ENCODE data around the gene EHD4.

EHD4 gene

DNA sequence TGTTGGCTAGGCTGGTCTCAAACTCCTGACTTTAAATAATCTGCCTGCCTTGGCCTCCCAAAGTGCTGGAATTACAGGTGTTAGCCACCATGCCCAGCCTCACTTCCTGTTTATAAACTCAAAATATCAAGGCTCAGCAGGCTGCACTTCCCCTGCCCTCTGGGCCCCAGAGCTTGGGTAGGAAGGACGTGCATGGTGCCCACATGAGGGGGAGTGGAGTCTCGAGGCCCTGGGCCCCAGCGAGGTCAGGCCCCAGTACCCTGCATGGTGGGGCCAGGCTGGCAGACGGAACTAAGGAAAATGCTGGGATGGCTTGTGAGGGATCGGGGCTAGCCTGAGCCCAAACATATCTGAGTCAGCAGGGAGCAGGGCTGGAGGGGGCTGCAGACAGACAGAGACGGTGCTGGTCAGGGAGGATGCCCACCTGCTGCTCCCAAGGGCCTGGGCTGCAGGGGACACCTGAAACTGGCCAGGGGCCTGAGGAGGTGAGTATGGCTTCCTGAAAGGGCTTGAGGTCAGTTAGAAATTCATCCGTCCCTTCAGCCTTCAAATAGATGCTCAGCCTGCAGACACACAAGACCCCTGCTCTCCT, 83.6 kb downstream of the EHD4 start:
- no peak overlapping the region for H3K27ac ChIP-seq
- no peak for DNase-seq (ENCODE audit: low read depth, low spot score)

- no peak overlapping the region for H3K27ac ChIP-seq
- no peak for DNase-seq (ENCODE audit: low read depth, low spot score)
Observed at GRCh38 chr15:41887893-41888292, 84.5 kb downstream of the EHD4 start.

GRCh38 chr15:41887161-41887560, 85.2 kb downstream of the EHD4 start:
- no peak for DNase-seq (ENCODE audit: low read depth, low spot score)

GRCh38 chr15:41886741-41887140, 85.6 kb downstream of the EHD4 start:
- DNase-seq (ENCODE audit: low read depth, low spot score) = no peak
- H3K27ac ChIP-seq = no peak overlapping the region

More at GRCh38 chr15:41887161-41887560, 85.2 kb downstream of the EHD4 start:
- no peak overlapping the region for H3K27ac ChIP-seq

DNA sequence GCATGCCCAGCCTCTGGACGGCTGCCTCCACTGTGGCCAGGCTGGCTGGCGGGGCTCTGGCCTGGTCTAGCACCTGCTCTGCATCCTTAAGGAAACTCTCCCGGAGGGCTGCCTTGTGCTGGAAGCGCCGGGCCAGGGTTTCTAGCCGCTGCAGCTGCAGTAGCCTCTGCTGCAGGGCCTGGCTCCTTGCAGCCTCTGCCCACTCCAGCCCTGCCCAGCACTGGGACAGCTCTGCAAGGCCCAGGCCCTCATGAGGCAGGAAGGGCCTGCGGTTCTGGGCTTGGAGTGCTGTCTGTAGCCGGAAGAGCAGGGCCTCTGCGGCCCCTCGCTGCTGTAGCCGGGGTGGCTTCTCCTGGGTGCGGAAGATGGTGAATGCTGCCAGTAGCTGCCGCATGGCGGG, 86.5 kb downstream of the EHD4 start:
- no peak for DNase-seq (ENCODE audit: low read depth, low spot score)
- H3K27ac ChIP-seq = no peak overlapping the region

DNA sequence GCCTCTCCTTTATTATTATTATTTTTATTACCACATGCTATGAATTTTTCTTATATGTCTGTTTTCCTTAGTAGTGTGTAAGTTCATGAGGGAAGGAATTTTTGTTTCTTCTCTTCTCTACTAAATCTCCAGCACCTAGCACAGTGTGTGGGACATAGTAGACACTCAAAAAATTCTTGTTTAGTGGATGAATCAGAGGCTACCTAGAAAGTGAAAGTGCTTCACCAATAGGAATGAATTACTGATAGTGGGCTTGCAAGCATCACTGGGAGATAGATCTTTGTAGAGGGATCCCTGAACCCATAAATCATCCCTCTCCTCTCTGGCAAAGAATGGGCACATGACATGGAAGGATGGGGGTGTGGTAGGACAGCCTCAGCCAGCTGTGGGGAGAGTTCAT, 87.0 kb downstream of the EHD4 start:
- DNase-seq (ENCODE audit: low read depth, low spot score) = no peak
- H3K27ac ChIP-seq = no peak overlapping the region

DNA sequence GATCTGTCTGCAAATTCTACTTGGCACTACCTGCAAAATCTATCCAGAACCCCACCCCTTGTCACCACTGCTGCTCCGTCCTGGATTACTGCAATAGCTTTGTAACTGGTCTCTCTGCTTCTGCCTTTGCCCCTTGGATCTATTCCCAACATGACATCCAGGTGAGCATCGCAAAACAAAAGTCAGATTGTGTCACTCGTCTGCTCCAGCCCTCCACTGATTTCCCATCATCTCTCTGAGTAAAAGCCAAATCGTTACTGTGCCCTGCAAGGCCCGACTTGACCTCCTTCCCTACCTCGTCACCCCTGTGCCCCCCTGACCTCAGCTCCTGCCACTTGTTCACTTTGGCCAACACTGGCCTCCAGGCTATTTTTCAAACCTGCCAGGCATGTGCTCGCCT, 87.9 kb downstream of the EHD4 start:
- no peak overlapping the region for H3K27ac ChIP-seq
- no peak for DNase-seq (ENCODE audit: low read depth, low spot score)

DNA sequence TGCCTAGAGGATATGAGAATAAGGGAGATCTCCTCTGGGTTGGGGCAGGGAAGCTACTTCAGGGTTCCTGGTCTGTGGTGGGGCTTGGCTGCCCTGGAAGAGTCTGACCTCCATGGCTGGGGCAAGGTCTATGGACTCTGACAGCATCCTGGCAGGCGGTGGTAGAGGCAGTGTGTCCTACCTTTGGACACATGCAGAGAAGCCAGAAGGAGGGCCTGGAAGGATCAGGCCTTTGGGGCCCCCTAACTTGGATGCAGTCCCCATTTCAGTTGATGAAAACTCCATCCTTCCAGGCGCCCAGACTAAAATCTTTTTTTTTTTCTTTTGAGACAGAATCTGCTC, 88.9 kb downstream of the EHD4 start:
- no peak for DNase-seq (ENCODE audit: low read depth, low spot score)

DNA sequence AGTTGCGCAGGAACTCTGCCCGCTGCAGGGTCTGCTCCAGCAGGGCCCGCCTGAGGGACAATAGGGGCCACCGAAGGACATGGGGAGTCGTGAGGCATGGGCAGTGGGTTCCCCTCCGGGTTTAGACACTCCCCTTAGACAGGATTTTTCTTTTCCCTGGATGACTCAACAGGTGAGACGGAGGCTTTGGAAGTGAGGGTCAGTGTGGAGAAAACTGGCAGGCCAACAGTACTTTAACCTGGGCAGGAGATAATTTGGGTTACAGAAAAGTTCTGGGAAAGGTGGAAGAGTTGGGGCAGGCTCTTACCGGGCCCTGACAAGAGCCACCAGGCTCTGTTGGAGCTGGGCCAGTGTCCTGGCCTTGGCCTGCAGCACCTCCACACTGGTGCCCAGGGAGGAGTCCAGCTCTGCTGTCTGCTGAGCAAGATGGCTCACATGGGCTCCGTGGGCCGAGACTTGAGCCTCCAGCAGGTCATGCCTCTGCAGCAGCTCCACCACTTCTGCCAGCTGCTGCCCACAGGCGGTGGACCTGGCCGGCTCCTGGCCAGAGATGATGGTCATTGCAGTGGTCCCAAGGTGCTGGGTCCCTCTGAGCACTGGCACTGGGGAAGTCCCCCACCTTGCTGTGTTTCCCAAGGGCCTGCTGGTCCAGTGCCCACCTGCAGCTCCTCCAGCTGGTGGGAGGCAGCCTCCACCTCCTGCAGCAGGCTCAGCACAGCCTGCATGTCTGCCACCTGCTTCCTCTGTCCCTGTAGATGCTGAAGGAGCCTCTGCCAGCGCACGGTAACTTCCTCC, 89.5 kb downstream of the EHD4 start:
- no peak for DNase-seq (ENCODE audit: low read depth, low spot score)
- no peak overlapping the region for H3K27ac ChIP-seq

More for the DNA sequence above, 88.9 kb downstream of the EHD4 start:
- H3K27ac ChIP-seq = no peak overlapping the region

- no peak for DNase-seq (ENCODE audit: low read depth, low spot score)
- H3K27ac ChIP-seq = no peak overlapping the region
Observed at GRCh38 chr15:41881920-41882688, 90.3 kb downstream of the EHD4 start.

DNA sequence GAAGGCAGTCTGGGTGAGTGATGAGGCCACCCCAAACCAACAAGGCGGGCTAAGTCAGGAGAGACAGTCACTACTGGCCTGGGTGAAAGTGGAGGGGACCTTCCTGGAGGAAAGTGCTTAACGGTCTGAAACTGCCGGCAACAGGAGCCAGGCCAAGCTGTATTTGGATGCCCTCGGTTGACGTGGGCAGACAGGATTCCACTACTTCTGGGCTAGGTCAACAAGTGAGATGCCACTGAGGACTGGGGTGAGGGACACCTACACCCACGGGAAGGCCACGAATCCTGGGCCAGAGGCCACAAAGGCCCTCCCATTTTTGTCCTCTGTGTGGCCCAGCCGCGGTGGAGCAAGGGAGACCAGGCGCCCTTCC, 90.8 kb downstream of the EHD4 start:
- no peak for DNase-seq (ENCODE audit: low read depth, low spot score)
- H3K27ac ChIP-seq = no peak overlapping the region

DNA sequence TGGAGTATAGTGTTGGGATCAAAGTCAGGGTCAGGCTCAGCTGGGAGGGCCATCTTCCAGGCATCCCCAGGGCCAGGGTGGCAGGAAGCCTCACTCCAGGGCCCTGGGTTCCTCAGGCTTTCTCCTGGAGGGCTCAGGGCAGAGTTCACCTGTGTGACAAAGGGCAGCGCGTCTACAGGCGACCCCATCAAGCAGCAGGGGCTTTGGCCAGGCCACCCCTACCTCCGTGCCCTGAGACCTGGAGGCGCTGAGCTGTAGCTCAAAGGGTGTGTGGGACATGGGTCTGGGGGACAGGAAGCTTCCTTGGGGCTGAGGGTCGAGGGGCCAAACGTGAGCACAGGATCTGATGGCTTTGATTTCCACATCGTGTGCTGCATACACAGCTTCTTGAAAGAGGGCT, 91.3 kb downstream of the EHD4 start:
- no peak overlapping the region for H3K27ac ChIP-seq
- no peak for DNase-seq (ENCODE audit: low read depth, low spot score)

- H3K27ac ChIP-seq = no peak overlapping the region
Observed at GRCh38 chr15:41880156-41880877, 92.0 kb downstream of the EHD4 start.

GRCh38 chr15:41879321-41879845, 93.0 kb downstream of the EHD4 start:
- DNase-seq (ENCODE audit: low read depth, low spot score) = no peak

More at GRCh38 chr15:41880156-41880877, 92.0 kb downstream of the EHD4 start:
- DNase-seq (ENCODE audit: low read depth, low spot score) = no peak

GRCh38 chr15:41878355-41878699, 94.0 kb downstream of the EHD4 start:
- H3K27ac ChIP-seq = no peak overlapping the region
- DNase-seq (ENCODE audit: low read depth, low spot score) = no peak

More at GRCh38 chr15:41879321-41879845, 93.0 kb downstream of the EHD4 start:
- no peak overlapping the region for H3K27ac ChIP-seq

DNA sequence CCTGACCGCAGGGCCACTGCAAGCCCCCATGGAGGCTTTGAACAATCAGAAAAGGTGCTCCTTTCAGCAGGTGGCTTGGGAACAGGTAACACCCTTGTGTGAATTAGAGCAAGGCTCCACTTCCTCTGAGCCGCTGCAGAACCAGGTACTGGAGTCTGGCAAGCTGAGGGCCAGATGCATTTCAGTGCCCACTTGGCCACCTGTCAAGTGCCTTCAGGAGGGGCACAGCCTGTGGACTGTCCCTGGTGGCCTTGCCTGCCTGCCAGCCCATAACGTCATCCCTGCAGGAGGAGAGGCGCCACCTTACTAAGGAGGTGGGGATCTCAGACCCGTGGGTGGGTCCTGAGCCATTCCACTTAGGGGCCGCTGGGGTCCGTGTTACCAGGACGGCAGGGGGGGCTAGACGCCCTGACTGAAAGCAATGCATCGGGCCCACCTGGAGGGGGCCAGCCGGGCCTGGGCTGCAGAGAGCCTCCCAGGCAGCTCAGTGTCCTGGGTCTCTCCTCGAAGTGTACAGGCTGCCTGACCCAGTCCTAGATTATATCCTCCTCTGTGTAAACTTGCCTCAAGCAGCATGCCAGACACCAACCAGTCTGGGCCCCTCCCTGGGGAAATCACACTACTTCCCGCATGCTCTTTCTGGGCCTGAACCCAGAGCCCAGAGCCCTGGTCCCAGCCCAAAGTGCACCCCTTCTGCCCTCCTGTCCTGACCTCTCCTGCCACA, 94.6 kb downstream of the EHD4 start:
- no peak overlapping the region for H3K27ac ChIP-seq
- no peak for DNase-seq (ENCODE audit: low read depth, low spot score)

DNA sequence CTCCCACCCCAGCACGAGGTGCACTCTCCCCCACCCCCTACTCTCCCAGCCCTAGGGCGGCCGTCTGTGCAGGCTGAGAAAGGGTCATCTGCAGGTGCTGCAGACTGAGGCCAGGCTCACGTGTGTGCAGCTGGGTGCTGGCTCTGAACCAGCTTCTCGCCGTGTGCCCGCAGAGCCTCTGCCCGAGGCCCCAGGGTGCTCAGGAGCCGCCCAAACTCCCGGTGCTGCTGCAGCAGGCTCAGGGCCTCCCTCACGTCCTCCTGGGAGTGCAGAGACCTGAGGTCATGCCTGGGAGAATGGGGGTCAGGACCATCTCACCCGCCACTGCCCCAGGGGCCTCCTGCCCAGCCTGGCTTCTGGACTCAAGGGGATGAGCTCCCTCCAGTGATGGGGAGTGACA, 95.7 kb downstream of the EHD4 start:
- no peak overlapping the region for H3K27ac ChIP-seq
- DNase-seq (ENCODE audit: low read depth, low spot score) = no peak

GRCh38 chr15:41876007-41876406, 96.3 kb downstream of the EHD4 start:
- no peak overlapping the region for H3K27ac ChIP-seq

DNA sequence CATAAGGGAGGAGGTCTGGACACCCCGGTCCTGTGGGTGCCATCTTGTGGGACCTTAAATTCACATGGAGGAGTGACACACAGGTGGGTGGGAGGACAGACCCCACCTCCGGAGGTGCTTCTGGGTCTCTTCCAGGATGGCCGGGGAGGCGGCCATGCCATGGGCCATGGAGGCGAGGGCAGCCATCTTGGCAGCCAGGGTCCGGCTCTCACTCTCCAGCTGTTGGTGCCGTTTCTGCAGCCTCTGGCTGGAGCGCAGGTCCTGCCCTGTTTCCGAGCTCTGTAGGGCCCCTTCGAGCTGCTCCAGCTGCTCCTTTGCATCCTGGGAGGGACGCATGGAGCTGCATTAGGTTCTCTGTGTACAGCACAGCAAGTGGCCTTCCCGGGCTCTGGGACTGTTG, 97.6 kb downstream of the EHD4 start:
- DNase-seq (ENCODE audit: low read depth, low spot score) = no peak
- H3K27ac ChIP-seq = no peak overlapping the region

More at GRCh38 chr15:41876007-41876406, 96.3 kb downstream of the EHD4 start:
- DNase-seq (ENCODE audit: low read depth, low spot score) = no peak

DNA sequence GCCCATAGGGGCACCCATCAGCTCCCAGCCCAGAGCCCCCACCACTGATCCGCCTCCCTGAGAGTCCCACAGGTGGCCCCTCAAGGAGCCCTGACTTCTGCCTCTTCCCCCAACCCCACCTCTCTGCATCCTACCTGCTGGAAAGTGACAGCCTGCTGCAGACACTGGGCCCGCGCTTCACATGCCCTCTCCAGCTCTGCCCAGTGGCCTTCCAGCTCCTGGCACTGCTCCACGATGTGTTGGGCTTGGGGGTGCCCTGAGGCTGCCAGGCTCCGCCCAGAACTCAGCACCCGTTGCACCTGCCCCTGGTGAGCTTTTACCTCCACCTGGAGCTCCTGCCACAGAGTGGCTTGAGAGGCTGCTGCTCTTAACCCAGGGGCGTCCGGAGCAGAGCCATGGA, 98.6 kb downstream of the EHD4 start:
- DNase-seq (ENCODE audit: low read depth, low spot score) = no peak
- H3K27ac ChIP-seq = no peak overlapping the region

All from epithelial cell of prostate (primary cell).